NCI-H2029 (cell line): ENCODE measurements around the gene ZNF438.
"Not testable (repeated sequence)": the region's sequence is repeated elsewhere in the genome, so short reads cannot be mapped to it uniquely, and the experiment has no call there.

ENCODE experiments used
- DNase-seq: peaks from one replicate; lab custom pipeline; 2025; lab: John Stamatoyannopoulos, UW

ZNF438 gene

GRCh38 chr10:30935078-30935477, 96.6 kb downstream of the ZNF438 start:
- no peak for DNase-seq

GRCh38 chr10:30931094-30931493, 100.6 kb downstream of the ZNF438 start:
- no peak for DNase-seq

GRCh38 chr10:30929901-30930520, 101.7 kb downstream of the ZNF438 start:
- DNase-seq: no peak

- not testable (repeated sequence) for DNase-seq
Observed at GRCh38 chr10:30929311-30929729, 102.3 kb downstream of the ZNF438 start.

GRCh38 chr10:30928742-30929141, 102.9 kb downstream of the ZNF438 start:
- no peak for DNase-seq

- DNase-seq: no peak
Observed at GRCh38 chr10:30918651-30919050, 113.0 kb downstream of the ZNF438 start.

- DNase-seq: no peak
Observed at GRCh38 chr10:30917789-30918188, 113.9 kb downstream of the ZNF438 start.

GRCh38 chr10:30917067-30917466, 114.6 kb downstream of the ZNF438 start:
- no peak for DNase-seq

- DNase-seq: no peak
Observed at GRCh38 chr10:30915146-30915545, 116.5 kb downstream of the ZNF438 start.

GRCh38 chr10:30911303-30911863, 120.3 kb downstream of the ZNF438 start:
- DNase-seq: no peak

- DNase-seq: no peak
Observed at GRCh38 chr10:30903397-30904138, 128.1 kb downstream of the ZNF438 start.

GRCh38 chr10:30902621-30903396, 128.9 kb downstream of the ZNF438 start:
- no peak for DNase-seq

GRCh38 chr10:30901487-30901886, 130.2 kb downstream of the ZNF438 start:
- DNase-seq: not testable (repeated sequence)

- no peak for DNase-seq
Observed at GRCh38 chr10:30898964-30899363, 132.7 kb downstream of the ZNF438 start.

- no peak for DNase-seq
Observed at GRCh38 chr10:30897547-30897946, 134.1 kb downstream of the ZNF438 start.

GRCh38 chr10:30897048-30897447, 134.6 kb downstream of the ZNF438 start:
- no peak for DNase-seq

- no peak for DNase-seq
Observed at GRCh38 chr10:30894221-30894620, 137.4 kb downstream of the ZNF438 start.

- no peak for DNase-seq
Observed at GRCh38 chr10:30893208-30893607, 138.5 kb downstream of the ZNF438 start.

GRCh38 chr10:30887839-30888238, 143.8 kb downstream of the ZNF438 start:
- DNase-seq: no peak

GRCh38 chr10:30885423-30885822, 146.2 kb downstream of the ZNF438 start:
- DNase-seq: no peak

GRCh38 chr10:30883751-30884150, 147.9 kb downstream of the ZNF438 start:
- no peak for DNase-seq

GRCh38 chr10:30883116-30883515, 148.5 kb downstream of the ZNF438 start:
- DNase-seq: no peak

- no peak for DNase-seq
Observed at GRCh38 chr10:30882281-30882680, 149.4 kb downstream of the ZNF438 start.
